Measurements from ENCODE around the gene MYO15B. TPM values are rescaled to one million over a fixed set of nuclear protein-coding genes. Genes with fewer than 3 reads are reported as not detected.
"Not testable (repeated sequence)": the region's sequence is repeated elsewhere in the genome, so short reads cannot be mapped to it uniquely, and the experiment has no call there.

MYO15B gene
- total RNA-seq, 1 donor: 3.9 TPM

DNA sequence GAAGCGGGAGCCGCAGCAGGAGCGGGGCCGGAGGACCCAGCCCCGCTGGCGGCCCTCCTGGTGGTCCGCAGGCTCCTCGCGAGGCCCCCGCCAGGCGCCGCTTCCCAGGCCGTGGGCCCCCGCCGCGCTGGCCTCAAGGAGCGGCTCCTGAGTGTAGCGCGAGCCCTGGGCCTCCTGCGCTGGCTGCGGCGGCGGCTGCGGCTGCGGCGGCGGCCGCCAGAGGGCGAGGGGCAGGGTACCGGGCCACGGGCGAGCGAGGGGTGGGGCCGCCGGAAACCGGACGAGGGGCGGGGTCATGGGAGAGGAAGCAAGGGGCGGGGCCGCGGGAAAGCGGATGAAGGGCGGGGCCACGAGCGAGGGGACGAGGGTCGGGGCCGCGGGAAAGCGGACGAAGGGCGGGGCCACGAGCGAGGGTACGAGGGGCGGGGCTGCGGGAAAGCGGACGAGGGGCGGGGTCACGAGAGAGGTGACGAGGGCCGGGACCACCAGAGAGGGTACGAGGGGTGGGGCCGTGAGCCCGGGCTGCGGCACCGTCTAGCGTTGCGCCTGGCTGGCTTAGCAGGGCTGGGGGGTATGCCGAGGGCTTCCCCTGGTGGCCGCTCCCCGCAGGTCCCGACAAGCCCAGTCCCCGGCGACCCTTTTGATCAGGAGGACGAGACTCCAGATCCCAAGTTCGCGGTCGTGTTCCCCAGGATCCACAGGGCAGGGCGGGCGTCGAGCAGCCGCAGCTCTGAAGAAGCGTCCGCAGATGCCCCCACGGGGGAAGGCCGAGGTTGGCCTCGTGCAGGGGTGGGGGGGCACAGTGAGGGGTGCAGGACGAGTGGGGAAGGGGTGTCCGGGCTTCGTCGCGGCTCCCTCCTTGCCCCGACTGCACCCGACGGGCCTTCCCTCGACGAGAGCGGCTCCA, 1.7 kb downstream of the MYO15B start:
- peak overlapping the region; percentile 55 for H3K4me3 ChIP-seq (ENCODE audit: low read depth, low read length)
- TF ChIP-seq, protein P1, sequence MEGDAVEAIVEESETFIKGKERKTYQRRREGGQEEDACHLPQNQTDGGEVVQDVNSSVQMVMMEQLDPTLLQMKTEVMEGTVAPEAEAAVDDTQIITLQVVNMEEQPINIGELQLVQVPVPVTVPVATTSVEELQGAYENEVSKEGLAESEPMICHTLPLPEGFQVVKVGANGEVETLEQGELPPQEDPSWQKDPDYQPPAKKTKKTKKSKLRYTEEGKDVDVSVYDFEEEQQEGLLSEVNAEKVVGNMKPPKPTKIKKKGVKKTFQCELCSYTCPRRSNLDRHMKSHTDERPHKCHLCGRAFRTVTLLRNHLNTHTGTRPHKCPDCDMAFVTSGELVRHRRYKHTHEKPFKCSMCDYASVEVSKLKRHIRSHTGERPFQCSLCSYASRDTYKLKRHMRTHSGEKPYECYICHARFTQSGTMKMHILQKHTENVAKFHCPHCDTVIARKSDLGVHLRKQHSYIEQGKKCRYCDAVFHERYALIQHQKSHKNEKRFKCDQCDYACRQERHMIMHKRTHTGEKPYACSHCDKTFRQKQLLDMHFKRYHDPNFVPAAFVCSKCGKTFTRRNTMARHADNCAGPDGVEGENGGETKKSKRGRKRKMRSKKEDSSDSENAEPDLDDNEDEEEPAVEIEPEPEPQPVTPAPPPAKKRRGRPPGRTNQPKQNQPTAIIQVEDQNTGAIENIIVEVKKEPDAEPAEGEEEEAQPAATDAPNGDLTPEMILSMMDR (IDR thresholded peaks at IDR 0.05; ENCODE audit: insufficient read depth, low read depth, low read length): peak; percentile 37
- DNase-seq (ENCODE audit: low read depth): peak; percentile 88

DNA sequence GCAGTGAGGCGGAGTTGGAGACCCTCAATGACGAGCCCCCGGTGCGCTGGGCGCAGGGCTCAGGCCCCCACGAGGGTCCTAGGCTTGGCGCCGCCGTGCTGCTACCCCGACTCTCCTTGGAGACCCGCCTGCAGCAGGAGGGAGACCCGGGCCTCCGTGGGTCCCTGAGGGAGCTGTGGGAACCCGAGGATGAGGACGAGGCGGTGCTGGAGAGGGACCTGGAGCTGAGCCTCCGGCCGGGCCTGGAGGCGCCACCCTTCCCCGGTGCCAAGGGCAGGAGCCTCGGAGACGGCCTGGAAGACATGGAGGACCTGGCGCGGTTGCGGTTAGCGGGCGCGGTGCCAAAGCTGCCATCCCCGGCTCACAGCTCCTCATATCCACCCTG, 2.3 kb downstream of the MYO15B start:
- DNase-seq (ENCODE audit: low read depth): no peak
- H3K4me3 ChIP-seq (ENCODE audit: low read depth, low read length): peak overlapping the region; percentile 55
- TF ChIP-seq, protein P1 (IDR thresholded peaks at IDR 0.05; ENCODE audit: insufficient read depth, low read depth, low read length): no peak

DNA sequence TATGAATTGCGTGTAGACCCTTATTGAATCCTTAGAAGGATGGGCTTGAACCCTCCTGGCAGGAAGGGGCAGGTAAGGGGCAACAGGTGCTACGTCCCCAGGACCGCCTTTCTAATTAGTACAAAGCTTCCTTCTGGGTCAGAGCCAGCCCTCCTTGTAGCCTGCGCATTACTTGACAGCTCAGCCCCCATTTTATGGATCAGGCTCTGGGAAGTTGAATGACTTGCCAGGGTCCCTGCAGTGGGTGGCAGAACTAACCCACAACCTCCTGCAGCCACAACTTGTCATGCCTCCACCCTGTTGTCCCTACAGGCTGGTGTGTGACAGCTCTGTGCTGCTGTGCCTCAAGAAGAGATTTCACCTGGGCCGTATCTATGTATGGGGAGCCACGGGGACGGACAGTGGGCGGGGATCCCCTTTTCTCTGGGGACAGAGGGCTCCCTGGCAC, 2.7 kb downstream of the MYO15B start:
- H3K4me3 ChIP-seq (ENCODE audit: low read depth, low read length): no peak overlapping the region
- DNase-seq (ENCODE audit: low read depth): no peak
- TF ChIP-seq, protein P1 (IDR thresholded peaks at IDR 0.05; ENCODE audit: insufficient read depth, low read depth, low read length): no peak

DNA sequence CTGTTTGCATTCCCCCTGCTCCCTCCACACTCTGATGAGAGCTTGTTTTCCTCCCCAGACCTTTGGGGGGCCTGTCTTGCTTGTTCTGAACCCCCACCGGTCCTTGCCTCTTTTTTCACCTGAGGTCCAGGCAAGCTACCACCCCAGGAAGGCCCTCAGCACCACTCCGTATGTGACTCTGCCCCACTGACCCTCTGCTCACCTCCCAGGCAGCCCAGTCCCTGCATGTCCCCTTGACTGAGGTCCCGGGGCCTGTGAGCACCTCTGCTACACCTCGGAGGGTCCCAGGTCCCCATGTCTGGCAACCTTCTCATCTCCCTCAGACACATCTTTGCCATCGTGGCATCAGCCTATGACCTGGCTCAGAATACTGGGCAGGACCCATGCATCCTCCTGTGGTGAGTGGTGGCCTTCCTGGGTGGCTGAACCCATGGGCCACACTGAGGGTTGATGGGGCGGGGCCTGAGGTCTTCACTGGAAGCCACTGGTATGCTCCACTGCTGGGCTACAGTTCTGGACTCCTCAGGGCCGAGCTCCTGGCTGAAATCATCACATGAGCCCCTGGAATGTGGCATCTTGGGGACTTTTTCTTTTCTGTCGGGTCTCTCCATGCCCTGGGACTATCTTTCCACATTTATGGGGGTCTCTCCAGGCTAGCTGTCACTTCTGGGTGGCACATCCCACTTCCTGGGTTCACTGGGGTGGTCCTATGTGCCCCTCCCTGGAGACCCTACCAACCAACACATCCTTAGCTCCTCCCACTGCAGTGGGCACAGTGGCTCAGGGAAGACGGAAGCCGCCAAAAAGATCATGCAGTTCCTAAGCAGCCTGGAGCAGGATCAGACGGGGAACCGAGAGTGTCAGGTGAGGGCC, 3.5 kb downstream of the MYO15B start:
- TF ChIP-seq, protein P1 (IDR thresholded peaks at IDR 0.05; ENCODE audit: insufficient read depth, low read depth, low read length): no peak
- no peak overlapping the region for H3K4me3 ChIP-seq (ENCODE audit: low read depth, low read length)
- no peak for DNase-seq (ENCODE audit: low read depth)

DNA sequence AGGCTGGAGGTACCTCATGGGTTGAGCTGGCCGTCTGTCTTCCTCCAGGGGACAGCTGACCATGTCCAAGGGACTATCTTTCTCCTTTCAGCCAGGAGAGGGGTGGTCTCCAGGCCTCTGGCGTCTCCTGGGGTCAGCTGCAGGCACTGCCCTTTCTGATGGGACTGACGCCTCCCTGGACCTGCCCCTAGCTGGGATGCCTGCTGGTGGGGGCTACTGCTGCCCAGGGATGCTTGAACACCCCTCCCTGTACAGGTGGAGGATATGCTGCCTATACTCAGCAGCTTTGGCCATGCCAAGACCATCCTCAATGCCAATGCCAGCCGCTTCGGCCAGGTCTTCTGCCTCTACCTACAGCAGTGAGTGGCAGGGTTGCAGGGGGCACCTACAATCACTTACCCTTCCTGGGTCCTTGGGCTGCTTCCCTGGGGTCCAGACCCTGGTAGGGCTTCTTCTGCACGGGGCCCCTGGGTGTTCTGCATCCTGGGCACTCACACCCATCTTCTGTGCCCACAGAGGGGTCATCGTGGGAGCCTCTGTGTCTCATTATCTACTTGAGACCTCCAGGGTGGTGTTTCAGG, 4.2 kb downstream of the MYO15B start:
- no peak for DNase-seq (ENCODE audit: low read depth)
- TF ChIP-seq, protein P1 (IDR thresholded peaks at IDR 0.05; ENCODE audit: insufficient read depth, low read depth, low read length): no peak

DNA sequence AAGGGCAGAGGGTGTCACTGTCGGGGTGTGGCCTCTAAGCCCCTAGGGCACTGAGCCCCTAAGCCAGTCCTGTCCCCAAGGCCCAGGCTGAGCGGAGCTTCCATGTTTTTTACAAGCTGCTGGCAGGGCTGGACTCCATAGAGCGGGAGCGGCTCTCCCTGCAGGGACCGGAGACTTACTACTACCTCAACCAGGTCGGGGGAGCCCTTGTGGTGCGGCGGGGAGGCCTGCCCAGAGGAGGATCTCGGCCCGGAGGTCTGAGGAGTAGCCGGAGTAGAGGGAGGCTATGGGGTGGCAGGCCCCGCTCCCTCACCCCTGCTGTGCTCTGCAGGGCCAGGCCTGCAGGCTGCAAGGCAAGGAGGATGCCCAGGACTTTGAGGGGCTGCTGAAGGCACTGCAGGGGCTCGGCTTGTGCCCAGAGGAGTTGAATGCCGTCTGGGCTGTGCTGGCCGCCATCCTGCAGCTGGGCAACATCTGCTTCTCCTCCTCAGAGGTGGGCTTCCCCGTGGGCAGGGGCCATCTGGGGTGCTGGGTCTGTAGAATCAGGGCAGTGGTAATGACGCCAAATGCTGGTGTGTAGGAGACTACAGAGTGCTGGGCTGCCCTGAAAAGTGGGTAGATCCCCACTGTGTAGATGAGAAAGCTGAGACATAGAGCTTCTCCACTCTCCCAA, 4.9 kb downstream of the MYO15B start:
- TF ChIP-seq, protein P1 (IDR thresholded peaks at IDR 0.05; ENCODE audit: insufficient read depth, low read depth, low read length): no peak
- H3K4me3 ChIP-seq (ENCODE audit: low read depth, low read length): no peak overlapping the region
- no peak for DNase-seq (ENCODE audit: low read depth)

More for the DNA sequence above, 4.2 kb downstream of the MYO15B start:
- H3K4me3 ChIP-seq (ENCODE audit: low read depth, low read length): no peak overlapping the region

DNA sequence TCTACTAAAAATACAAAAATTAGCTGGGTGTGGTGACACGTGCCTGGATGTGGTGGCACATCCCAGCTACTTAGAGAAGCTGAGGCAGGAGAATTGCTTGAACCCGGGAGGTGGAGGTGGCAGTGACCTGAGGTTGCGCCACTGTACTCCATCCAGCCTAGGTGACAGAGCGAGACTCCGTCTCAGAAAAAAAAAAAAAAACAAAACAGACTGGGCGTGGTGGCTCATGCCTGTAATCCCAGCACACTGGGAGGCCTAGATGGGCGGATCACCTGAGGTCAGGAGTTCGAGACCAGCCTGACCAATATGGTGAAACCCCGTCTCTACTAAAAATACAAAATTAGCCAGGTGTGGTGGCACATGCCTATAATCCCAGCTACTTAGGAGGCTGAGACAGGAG, 5.8 kb downstream of the MYO15B start:
- not testable (repeated sequence) for DNase-seq (ENCODE audit: low read depth); H3K4me3 ChIP-seq (ENCODE audit: low read depth, low read length)

Measured in fibroblast of villous mesenchyme (primary cell).